ENCODE measurements around the gene SHISA8.

Gene SHISA8

GRCh38 chr22:41913040-41913719 is 1.7 kb downstream of the SHISA8 start:
- TF ChIP-seq, protein P1, sequence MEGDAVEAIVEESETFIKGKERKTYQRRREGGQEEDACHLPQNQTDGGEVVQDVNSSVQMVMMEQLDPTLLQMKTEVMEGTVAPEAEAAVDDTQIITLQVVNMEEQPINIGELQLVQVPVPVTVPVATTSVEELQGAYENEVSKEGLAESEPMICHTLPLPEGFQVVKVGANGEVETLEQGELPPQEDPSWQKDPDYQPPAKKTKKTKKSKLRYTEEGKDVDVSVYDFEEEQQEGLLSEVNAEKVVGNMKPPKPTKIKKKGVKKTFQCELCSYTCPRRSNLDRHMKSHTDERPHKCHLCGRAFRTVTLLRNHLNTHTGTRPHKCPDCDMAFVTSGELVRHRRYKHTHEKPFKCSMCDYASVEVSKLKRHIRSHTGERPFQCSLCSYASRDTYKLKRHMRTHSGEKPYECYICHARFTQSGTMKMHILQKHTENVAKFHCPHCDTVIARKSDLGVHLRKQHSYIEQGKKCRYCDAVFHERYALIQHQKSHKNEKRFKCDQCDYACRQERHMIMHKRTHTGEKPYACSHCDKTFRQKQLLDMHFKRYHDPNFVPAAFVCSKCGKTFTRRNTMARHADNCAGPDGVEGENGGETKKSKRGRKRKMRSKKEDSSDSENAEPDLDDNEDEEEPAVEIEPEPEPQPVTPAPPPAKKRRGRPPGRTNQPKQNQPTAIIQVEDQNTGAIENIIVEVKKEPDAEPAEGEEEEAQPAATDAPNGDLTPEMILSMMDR (conservative IDR thresholded peaks at IDR 0.05; ENCODE audit: low read depth, low read length) = no peak
- DNase-seq (ENCODE audit: low read depth) = no peak

DNA sequence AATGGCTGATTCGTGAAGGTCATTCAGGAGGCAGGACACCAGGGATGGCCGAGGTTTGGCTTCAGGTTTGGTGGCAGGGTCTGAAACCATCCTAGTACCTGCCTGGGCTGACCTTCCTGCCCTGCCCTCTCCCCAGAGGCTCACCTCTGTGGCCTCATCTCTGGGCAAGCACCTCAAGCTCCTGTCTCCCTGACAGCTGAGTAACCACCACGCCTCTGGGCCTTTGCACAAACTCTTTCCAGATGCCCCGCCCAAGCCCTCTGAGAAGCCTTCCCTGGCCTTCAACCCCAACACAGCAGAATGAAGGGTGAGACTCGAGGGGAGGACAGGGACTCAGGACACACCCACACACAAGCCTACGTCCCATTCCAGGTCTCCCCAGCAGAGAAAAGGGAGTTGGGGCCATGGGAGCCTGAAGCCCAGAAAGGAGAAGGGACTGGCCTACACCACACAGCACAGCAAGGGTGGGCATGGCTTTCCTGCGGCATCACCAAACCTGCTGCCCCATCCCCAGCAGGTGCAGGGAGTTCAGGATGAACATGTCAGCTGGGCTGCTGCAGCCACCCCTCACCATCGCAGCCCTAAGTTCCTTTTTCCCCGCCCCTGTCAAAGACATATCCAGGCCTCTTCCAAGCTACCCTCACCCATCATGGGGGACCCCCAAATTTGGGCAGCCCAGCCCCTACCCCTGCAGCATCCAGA is 2.4 kb downstream of the SHISA8 start:
- TF ChIP-seq, protein P1 (conservative IDR thresholded peaks at IDR 0.05; ENCODE audit: low read depth, low read length) = no peak
- DNase-seq (ENCODE audit: low read depth) = no peak

More at GRCh38 chr22:41913040-41913719, 1.7 kb downstream of the SHISA8 start:
- no peak overlapping the region for H3K4me3 ChIP-seq (ENCODE audit: low read length)

GRCh38 chr22:41911001-41911611 is 3.8 kb downstream of the SHISA8 start:
- no peak for DNase-seq (ENCODE audit: low read depth)
- TF ChIP-seq, protein P1 (conservative IDR thresholded peaks at IDR 0.05; ENCODE audit: low read depth, low read length) = no peak
- no peak overlapping the region for H3K4me3 ChIP-seq (ENCODE audit: low read length)

More for the DNA sequence above, 2.4 kb downstream of the SHISA8 start:
- no peak overlapping the region for H3K4me3 ChIP-seq (ENCODE audit: low read length)

DNA sequence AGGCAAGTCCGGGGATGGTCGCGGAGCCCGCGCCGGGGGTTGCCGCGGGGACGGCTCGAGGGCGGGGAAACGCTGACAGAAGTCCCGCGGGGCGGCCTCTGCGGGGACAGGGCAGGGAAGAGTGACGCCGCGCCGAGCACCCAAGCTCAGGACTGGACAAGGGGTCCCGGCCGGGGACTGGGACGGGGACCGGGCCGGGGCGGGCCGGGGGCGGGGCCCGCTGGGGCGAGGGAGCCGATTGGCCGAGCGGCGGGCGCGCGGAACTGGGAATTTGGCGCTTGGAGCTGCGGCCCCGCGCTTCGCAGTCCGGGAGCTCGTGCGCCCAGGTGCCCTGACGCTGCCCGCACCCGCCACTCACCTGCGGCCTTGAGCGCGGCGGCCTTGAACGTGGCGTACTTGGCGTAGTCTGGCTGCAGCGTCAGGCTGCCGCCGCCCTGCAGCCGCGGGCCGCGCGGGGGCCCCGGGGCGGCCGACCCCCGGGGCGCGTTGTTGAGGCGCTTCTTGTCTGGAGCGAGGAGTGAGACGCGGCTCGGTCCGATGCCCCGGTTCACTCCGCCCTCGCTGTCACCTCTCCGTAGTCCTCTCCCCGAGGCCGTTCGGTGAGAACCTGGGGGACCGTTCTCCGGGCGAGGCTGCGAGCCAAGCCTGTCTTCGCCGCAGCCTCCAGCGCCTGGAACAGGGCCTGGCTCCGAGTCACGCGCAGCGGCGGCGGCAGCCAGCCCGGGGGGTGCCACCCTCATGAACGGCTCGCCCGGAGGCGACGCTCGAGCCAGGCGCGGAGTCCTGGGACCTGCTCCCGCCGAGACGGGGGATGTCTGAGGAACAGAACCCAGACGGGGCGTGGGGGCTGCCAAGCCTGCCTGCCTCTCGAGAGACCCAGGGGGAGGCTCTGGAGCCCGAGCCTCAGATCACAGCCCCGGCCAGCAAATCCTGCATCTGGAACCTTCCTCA is 4.5 kb downstream of the SHISA8 start:
- DNase-seq (ENCODE audit: low read depth) = peak; percentile 54
- H3K4me3 ChIP-seq (ENCODE audit: low read length) = peak overlapping the region; percentile 22
- TF ChIP-seq, protein P1 (conservative IDR thresholded peaks at IDR 0.05; ENCODE audit: low read depth, low read length) = no peak

- TF ChIP-seq, protein P1 (conservative IDR thresholded peaks at IDR 0.05; ENCODE audit: low read depth, low read length) = no peak
- peak overlapping the region; percentile 17 for H3K4me3 ChIP-seq (ENCODE audit: low read length)
- DNase-seq (ENCODE audit: low read depth) = no peak
Observed at GRCh38 chr22:41909310-41910049, 5.4 kb downstream of the SHISA8 start.
